H1 (cell line): ENCODE measurements around the gene AKAP8.

Source experiments
- BACH1 ChIP-seq: IDR thresholded peaks from 2 replicates; pipeline ENCODE4 v1.6.1; 2012; ENCODE audit warnings: low read length, improper control_type of control experiment
- CTCF ChIP-seq, 3 experiments: IDR thresholded peaks; 1 replicate in 2 of 3; 2 replicates in 1 of 3; pipeline versions ENCODE4 v1.5.1 to v1.6.1; 2011; ENCODE audit warnings: low read length in 3 of 3, mild to moderate bottlenecking in 3 of 3, inconsistent platforms in 2 of 3, low read depth in 1 of 3, moderate library complexity in 1 of 3; ENCODE audit not compliant: insufficient read depth in 1 of 3; ENCODE audit errors: control extremely low read depth in 1 of 3
- EP300 ChIP-seq, 2 experiments: IDR thresholded peaks; 1 replicate in 1 of 2; 2 replicates in 1 of 2; pipeline ENCODE4 v1.6.1; 2011 to 2012; ENCODE audit warnings: low read depth in 2 of 2, low read length in 2 of 2, mild to moderate bottlenecking in 2 of 2, borderline replicate concordance in 1 of 2, inconsistent platforms in 1 of 2, moderate library complexity in 1 of 2
- EZH2 ChIP-seq: fragments of 200-600 bp; sonication (generic); IDR thresholded peaks from 2 replicates; pipeline ENCODE4 v1.7.1; 2012; ENCODE audit warnings: low read depth, mild to moderate bottlenecking, moderate library complexity, low read length, inconsistent platforms; ENCODE audit not compliant: severe bottlenecking
- FOSL1 ChIP-seq: IDR thresholded peaks from 2 replicates; pipeline ENCODE4 v1.6.1; 2011; ENCODE audit warnings: mild to moderate bottlenecking, low read depth, low read length, moderate library complexity; ENCODE audit not compliant: insufficient read depth
- JUN ChIP-seq: IDR thresholded peaks from 2 replicates; pipeline ENCODE4 v1.6.1; 2011; ENCODE audit warnings: low read depth, mild to moderate bottlenecking, improper control_type of control experiment, low read length
- MAX ChIP-seq: IDR thresholded peaks from 2 replicates; pipeline ENCODE4 v1.6.1; 2012; ENCODE audit warnings: inconsistent platforms
- NRF1 ChIP-seq: IDR thresholded peaks from 2 replicates; pipeline ENCODE4 v1.6.1; 2011; ENCODE audit warnings: mild to moderate bottlenecking, low read depth, low read length, improper control_type of control experiment
- POLR2A ChIP-seq, 2 experiments: IDR thresholded peaks; 1 replicate in 1 of 2; 2 replicates in 1 of 2; pipeline ENCODE4 v1.6.1; 2011; ENCODE audit warnings: low read depth in 2 of 2, low read length in 2 of 2, mild to moderate bottlenecking in 2 of 2; ENCODE audit errors: control extremely low read depth in 1 of 2
- POLR2AphosphoS5 ChIP-seq: IDR thresholded peaks from 2 replicates; pipeline ENCODE4 v1.6.1; 2011; ENCODE audit warnings: low read depth, low read length
- RNF2 ChIP-seq: fragments of 200-900, 300-1000 bp; sonication (generic); IDR thresholded peaks from 2 replicates; pipeline ENCODE4 v1.7.1; 2016; ENCODE audit warnings: borderline replicate concordance, low read depth, mild to moderate bottlenecking, antibody characterized with exemption, low read length; ENCODE audit not compliant: poor library complexity, severe bottlenecking; ENCODE audit errors: missing control alignments
- RXRA ChIP-seq: IDR thresholded peaks from 2 replicates; pipeline ENCODE4 v1.6.1; 2011; ENCODE audit warnings: low read depth, mild to moderate bottlenecking, low read length, moderate library complexity; ENCODE audit not compliant: insufficient read depth
- SIX5 ChIP-seq: IDR thresholded peaks from 2 replicates; pipeline ENCODE4 v1.6.1; 2011; ENCODE audit warnings: mild to moderate bottlenecking, low read depth, low read length
- TF ChIP-seq, protein P1 (sequence below): IDR thresholded peaks from 2 replicates; pipeline ENCODE4 v1.6.1; 2011; ENCODE audit warnings: low read length, improper control_type of control experiment

DNA sequence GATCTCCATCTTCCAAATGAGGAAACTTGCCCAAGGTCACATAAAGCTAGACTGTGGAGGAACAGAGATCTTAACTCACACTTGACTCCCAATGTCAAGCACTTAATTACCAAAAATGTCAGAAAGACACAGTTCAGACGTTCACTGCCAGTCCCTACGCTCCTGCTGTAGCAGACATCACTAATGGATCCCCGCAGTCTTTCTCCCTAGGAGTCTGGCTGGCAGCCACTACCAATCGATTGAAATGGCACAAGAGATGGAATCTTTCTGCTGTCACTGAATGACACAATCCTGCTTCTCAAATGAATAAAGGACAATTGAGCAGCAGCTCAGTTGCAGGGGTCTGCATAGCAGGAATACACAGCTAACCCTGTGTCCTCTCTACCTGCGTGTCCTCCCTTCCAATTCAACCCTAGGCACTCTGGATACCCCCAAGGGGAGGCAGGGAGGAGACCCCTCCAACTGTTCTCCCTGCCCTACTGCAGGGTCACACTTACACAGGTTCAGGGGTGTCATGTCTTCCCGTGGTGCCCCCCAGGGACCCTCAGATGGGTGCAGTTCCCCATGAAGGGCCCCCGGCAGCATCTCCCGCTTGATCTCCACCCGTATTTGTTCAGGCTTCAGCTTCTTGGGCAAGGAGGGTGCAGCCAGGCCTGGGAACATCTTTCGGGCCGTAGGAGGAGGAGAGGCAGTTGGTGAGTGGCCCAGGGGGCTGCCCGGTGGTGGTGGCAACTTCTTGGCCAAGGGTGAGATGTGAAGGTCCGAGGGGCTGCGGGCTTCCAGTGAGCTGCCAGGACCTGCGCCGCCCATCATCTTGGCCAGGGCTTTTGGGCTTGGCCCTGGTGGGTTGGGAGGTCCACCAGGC, 47.1 kb upstream of the AKAP8 start:
- TF ChIP-seq POLR2A (IDR thresholded peaks at IDR 0.05; ENCODE audit: control extremely low read depth in 1 of 2, low read depth in 2 of 2, low read length in 2 of 2) (no peak), POLR2AphosphoS5 (no peak), BACH1 (no peak), EZH2 (no peak), MAX (no peak), JUN (no peak), NRF1 (no peak), FOSL1 (no peak), CTCF (IDR thresholded peaks at IDR 0.05; ENCODE audit: control extremely low read depth in 1 of 3, insufficient read depth in 1 of 3, low read depth in 1 of 3, low read length in 3 of 3) (no peak), RXRA (no peak), RNF2 (no peak), EP300 (IDR thresholded peaks at IDR 0.05; ENCODE audit: borderline replicate concordance in 1 of 2, low read depth in 2 of 2, low read length in 2 of 2) (no peak), SIX5 (no peak)
- TF ChIP-seq, protein P1, sequence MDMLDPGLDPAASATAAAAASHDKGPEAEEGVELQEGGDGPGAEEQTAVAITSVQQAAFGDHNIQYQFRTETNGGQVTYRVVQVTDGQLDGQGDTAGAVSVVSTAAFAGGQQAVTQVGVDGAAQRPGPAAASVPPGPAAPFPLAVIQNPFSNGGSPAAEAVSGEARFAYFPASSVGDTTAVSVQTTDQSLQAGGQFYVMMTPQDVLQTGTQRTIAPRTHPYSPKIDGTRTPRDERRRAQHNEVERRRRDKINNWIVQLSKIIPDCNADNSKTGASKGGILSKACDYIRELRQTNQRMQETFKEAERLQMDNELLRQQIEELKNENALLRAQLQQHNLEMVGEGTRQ: no peak
